Activated CD4-positive, CD25-positive, alpha-beta regulatory T cell (primary cell): ENCODE data around the gene GNAI1.

Experiments
- DNase-seq, 4 experiments: peaks; one replicate each; lab custom pipeline; 2025; lab: John Stamatoyannopoulos, UW

Gene GNAI1

DNA sequence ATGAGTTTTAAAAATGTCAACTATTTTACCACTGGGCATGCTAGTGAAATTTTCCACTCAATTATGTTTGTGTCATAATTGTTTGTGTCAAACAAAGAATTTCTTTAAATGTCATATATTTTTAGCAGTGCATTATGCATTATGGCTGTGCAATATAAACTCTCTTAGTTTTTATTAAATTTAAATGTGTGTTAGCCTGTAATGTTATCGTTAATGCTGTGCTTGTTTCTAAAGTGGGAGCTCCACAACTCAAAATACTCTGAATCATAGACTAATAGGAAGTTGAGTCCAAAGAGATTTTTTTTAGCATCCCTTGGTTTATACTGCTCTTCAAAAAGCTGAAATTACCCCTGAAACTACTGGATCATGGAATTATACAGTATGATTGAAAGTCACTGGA, 26.8 kb downstream of the GNAI1 start:
- DNase-seq, result no peak

DNA sequence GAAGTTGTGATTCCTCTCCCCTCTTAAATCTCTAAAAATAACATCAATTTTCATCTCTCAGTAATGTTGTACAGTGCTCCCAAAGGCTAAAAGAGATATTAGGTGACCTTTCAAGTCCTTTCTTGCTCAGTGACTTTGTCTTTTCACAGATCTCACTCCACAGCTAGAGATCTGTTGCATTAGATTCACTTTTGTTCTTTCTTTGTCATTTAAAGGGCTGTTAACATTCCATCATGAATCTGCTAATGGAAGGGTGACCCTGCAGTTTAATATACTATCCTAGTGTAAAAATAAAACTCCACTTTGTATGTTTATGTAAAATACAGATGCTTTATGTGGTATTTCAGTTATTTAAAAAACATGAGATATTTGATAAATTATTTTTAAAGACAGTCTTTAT, 30.5 kb downstream of the GNAI1 start:
- DNase-seq, result no peak

DNA sequence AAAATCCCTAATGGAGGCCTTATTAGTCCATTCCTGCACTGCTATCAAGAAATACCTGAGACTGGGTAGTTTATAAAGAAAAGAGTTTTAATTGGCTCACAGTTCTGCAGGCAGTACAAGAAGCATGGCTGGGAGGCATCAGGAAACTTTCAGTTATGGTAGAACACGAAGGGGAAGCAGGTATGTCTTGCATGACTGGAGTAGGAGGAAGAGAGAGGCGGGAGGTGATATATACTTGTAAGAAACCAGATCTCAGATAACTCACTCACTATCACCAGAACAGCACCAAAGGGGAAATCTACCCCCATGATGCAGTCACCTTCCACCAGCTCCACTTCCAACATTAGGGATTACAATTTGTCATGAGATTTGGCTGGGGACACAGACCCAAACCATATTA, 35.8 kb downstream of the GNAI1 start:
- no peak for DNase-seq

DNA sequence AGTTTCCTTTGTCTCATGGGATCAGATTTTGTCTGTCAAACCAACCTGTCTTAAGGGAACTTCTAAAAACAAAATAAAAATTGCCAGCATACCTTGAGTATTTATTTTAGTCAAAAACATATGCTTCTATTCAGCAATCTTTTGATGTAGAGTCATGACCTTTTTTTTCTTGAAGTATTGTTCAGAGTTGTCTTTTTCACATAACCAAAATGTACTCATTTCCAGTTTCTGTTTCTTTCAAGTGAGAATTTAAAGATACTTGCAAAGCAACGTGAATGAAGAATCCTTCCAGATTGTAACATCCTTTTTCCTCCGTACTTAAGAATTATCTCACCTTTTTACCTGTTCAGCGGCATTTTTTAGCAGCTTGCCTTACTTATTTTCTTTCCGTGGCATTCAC, 37.8 kb downstream of the GNAI1 start:
- no peak for DNase-seq

DNA sequence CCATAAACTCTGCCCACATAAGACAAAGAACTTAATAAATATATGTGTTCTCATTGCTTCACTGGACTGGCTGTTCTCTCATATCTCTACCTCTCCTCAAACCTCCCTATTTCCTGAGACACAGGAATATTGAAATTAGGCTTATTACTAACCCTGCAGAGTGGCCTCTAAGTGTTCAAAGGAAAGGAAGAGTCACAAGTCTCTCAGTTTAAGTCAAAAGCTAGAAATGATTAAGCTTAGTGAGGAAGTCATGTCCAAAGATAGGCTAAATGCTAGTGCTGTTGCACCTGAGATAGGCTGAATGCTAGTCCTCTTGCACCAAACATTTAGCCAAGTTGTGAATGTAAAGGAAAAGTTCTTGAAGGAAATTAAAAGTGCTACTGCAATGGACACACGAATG, 41.1 kb downstream of the GNAI1 start:
- no peak for DNase-seq

DNA sequence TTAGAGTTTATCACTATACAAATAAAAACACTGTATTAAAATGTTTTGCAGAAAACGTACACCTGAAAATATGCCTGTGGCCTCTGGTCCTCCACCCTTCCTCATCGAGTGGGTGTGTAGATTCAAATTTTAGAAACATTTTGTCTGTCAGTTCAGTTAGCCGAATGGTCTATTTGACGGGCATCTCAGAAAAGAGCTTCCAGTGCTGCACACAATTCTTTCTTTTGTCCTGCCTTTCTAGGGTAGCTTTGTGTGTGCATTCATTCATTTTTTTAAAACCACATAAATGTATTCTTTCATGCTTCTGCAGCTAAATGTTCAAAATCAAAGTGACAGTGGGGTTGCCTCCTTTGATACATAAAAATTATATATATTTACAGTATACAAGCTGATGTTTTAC, 46.8 kb downstream of the GNAI1 start:
- DNase-seq, result no peak

DNA sequence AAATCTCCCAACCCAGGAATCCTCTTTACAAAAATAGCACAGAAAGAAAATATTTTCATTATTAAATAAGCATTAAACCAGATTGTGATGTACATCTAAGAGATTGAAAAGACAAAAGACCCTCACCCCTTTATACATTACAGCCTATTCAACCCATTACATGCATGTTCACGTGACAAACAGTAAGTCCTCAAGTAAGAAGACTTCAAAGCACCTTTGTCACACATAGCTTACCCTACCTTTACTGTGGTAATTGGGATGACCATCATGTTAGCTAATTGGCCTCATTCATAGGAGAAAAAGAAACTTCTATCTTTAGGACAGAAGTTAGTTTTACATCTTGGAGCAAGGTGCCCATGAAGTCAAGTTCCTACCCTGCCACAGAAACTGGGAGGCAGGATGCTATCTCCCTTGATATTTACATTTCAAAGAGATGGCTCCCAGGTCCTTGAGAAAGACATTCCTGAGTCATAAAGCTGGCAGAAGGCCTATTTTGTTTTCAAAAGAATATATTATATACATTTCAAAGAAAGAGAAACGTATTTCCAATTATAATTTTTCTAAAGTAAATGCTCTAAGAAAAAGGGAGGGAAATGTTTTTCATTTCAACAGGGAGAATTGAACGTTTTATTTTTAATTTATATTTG, 48.1 kb downstream of the GNAI1 start:
- DNase-seq, result no peak

DNA sequence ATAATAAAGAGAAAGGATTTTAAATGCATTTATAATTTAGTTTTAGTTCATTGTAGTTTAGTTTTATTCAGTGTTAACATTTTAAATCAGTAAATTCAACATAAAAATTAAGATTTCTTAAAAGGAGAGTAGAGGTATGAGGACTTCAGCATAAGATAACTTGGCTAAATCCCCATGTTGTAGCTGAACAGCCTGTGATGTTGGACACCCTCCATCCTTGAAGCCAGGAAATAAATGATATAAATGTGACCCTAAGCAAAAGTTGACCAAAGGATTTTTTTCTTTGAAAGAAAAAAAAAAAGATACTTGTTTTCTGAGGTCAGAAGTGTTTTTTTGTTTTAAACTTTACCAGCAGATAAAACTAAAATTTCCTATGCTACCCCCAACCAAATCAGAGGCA, 48.7 kb downstream of the GNAI1 start:
- DNase-seq, result no peak

DNA sequence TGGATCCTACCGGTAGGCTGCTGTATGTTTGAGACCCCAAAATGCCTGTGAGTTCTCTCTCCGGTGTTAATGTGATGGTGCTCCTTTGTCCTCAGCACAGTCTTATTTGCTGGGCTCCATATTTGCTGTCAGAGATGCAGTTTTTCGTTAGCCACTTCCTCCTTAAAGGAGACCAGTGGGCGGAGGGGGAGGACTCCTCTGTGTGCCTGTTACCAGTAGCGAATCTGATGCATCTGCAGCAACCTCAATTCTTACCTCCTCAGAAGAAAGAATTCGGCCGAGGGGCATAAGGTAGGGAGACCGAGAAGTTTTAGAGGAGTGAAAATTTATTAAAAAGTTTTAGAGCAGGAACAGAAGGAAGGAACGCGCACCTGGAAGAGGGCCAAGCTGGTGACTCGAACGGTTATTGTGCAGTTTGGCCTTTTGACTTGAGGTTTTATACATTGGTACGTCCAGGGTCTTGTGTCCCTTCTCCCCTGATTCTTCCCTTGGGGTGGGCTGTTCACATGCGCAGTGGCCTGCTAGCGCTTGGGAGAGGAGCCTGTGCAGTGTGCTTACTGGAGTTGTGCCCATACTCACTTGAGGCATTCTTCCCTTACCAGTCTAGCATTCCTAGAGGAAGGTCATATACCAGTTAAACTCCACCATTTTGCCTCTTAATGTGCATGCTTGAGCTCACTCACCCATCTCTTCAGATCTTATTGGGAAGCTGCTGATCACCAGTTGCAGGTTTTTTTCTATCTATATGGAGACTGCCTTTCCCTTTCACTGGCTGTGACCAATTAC, 49.5 kb downstream of the GNAI1 start:
- no peak for DNase-seq

DNA sequence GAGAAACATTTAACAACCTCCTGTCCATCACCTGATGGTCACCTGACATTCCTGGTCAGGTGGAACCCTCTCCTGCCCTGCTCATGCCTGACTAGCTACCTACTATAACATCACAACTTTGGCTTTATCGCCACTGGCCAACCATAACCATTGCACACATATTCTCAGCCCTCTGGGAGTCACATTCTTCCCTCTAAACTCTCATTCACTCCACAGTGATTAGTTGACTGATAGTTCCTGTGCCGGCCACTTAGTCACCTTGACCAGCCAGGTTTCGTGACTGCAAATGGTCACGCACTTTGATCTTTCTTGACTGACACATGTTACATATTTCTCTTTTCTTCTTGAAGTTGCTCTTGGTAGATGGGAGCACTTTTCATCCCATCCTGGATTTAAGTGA, 50.1 kb downstream of the GNAI1 start:
- no peak for DNase-seq

DNA sequence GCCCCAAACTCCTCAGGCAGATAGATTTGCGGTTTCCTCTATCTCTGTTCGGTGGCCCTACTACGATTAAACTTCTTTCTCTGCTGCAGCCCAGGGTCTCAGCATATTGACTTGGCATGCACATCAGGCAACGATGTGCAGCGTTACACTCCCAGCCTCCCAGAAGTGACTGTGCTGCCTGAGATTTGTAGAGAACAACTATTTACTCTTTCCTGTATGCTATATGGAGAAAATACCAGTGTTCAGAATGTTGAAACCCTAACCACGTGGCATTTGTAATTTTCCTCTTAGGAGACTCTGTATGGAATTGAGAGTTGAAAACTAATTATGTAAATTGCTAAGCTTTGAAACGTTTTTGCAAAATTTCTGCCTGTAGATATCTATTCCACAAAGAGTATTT, 50.9 kb downstream of the GNAI1 start:
- DNase-seq, result no peak

DNA sequence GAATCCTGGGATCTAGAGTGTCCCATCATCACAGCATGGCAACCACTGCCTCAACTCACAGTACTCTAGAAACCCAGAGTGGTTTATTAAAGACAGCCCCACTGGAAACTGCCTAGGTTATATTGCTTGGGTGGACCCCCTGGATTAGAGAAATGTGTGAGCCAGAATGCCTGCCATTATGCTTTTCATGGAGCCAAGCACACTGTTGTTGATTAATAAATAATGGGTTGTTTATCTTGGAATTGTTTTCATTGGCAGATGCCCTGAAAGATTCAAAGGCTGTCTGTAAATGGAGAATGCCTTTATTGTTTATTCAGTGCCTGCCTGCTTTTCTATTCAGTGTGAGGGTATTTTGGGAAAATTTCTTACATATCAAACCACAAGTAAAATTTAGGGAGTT, 52.1 kb downstream of the GNAI1 start:
- DNase-seq, result no peak

DNA sequence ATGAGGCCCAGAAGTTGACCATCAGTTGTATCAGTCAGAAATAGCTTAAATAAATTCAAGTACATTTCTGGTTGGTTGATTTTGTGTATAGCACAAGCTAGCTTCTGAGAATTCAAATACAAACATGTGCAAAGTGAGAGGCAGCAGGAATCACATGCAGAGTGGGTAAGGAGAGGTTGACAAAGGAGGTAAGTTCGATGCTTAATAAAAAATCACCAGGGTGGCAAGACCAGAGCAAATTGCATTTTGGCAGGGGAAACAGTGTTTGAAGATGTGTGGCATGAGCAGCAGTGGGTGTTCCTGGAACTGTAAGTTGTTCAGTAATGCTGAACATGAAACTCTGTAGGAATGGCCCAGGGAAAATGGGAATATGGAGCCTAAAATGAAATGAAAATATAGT, 52.6 kb downstream of the GNAI1 start:
- no peak for DNase-seq

DNA sequence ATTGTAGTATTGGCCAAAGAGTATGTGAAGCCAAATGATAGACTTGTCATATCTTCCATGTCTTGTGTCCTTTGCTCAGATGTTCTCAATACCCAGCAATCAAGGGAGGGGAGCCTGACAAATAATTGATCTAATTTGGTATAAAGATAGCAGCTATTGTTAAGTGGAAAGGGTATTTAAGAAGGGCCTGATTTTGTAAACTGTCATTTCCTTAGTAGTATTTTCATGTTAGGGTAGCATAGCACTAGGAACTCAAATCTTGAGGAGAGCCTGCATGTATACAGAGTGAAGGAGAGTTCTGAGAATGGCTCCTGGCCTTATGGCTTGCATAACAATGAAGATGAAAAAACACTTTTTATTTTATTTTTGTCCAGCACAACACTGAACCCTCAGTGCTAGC, 53.1 kb downstream of the GNAI1 start:
- DNase-seq, result no peak

DNA sequence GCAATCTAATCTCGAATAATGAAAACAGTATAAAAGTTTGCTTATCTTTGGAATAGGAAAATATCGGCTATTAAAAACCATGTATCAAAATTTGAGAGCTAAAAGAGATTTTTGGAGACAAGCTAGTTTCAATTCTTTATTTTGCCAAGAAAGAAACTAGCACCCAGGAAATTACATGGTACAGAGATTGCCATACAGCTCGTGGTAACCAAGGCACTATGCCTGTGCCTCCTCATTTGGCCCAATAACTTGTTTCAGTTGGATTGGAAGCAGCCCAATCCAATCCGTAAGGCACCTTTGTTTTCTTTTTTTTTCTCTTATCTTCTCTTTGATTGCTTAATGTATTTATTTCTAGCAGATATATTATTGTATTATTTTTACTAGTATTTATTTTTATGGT, 55.0 kb downstream of the GNAI1 start:
- no peak for DNase-seq

DNA sequence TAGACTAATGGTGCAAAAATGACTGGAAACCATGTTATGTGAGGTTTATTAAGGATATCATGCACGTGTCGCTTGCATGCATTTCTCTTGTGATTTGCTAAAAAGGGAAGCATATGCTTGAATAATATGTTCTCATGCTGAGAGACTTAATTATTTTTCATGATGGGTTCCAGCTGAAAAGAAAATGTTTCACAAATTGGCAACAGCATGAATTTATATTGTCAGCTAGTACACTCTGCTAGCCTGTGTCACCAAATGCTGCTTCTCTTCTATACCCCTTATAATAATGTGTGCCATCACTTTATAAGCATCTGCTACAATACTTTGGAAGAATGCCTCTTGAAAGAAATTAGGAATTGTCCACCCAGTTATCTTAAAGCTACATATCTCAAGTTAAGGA, 63.0 kb downstream of the GNAI1 start:
- DNase-seq, result no peak

DNA sequence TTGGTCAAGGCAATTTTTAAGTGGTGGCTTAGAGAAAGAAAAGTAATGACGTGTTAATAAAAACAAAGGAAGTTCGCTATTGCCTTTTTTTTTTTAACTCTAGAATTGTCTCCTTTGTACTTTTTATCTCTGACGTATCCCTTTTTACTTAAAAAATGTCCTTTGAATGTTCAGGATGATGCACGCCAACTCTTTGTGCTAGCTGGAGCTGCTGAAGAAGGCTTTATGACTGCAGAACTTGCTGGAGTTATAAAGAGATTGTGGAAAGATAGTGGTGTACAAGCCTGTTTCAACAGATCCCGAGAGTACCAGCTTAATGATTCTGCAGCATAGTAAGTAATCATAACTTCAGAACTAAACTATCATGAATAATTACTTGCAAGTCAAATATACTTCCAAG, 64.4 kb downstream of the GNAI1 start:
- DNase-seq, result no peak

DNA sequence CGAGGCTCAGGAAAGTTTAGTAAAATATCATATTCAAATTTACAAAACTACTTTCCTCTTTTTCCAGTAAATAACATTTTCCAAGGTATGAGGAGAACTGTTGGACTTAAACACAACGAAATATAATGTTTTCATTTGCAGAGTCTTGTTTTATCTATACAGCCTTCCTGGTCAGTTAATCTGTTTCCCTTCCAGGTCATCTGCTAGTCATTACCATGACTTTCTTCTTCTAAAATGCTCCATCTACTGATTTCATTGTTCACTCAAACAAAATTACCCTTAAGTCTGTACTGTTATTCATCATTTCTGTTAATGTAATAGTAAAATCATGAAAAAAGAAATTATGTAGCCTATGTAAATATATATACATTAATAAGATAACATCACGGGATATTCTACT, 69.8 kb downstream of the GNAI1 start:
- DNase-seq, result no peak

DNA sequence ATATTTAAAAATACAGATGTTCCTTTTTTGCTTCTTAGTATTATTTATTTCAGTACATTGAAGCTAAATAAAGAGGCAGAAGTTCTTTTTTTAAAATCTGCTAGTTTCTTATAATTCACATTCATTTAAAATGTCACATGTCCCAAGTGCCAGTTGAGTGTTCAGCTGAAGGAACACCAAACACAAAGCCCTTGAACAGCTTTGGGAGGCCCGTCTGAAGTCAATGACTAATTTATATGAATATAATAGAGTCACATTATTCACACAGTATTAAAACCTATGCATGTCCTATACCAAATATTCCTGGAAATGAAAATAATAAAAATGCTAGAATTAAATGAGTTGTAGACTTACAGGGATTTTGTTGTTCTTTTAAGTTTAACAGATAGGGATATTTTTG, 70.3 kb downstream of the GNAI1 start:
- DNase-seq, result no peak

DNA sequence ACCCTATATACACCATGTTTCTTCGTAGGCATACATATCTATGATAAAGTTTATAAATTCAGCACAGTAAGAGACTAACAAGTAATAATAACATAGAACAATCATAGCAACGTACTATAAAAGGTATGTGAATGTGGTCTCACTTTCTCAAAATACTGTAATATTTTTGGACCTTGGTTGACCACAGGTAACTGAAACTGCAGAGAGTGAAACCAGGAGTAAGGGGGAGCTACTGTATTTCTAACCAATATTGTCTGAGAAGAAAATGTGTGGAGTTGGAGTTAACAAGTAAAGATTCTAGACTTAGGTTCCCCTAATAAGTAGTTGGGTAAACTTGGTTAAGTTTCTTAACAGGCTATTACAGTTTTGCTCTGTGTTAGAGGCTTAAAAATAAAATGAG, 72.1 kb downstream of the GNAI1 start:
- no peak for DNase-seq

DNA sequence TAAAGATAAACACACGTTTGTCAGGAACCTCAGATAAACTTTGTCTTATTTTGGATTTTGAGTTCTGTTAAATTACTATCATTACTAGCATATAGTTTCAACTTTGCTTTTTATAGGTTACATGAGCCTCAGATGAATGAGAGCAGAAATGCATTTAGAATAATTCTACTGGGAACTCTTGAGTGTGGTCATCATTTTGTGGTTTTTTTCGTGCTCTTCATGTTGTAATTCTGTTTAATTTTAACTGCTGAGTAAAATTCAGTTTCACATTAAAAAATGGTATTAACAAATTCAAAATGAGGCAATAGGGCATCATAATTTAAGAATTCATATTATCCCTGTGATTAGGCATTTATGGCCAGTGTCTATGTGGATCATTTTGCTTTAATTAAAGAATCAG, 72.9 kb downstream of the GNAI1 start:
- DNase-seq, result no peak

DNA sequence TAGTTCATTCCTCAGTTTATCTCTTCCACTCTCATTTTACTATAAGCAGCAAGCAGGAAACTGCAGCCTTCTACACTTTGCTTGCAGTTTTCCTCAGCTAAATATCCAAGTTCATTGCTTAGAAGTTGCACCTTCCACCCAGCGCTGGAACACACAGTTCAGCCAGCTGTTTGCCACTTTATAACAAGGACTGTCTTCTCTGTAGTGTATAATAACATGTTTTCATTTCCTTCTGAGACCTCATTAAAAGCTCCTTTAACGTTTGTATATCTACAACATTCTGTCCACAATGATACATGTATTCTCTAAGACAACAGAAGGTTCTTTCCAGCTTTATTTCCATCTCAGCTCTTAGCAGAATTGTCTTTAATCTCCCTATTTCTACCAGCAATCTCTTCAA, 74.1 kb downstream of the GNAI1 start:
- no peak for DNase-seq

DNA sequence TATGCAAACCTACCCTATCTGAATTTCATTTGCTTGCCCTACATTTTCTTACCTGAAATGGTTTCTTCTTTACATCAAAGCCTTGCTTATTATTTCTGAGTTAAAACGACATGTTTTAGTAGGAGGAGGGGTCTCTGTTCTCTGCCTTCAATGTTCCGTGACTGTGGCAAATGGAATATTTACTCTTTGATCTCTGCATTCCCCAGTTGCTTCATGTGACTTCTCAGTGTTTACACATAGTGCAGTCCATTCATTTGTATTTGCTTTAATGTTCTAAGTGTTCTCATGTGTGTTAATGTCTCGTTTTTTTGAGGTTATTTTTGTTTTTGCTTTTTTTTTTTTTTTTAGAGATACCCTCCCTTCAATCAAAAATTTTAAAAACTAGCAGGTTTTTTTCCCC, 75.8 kb downstream of the GNAI1 start:
- no peak for DNase-seq

DNA sequence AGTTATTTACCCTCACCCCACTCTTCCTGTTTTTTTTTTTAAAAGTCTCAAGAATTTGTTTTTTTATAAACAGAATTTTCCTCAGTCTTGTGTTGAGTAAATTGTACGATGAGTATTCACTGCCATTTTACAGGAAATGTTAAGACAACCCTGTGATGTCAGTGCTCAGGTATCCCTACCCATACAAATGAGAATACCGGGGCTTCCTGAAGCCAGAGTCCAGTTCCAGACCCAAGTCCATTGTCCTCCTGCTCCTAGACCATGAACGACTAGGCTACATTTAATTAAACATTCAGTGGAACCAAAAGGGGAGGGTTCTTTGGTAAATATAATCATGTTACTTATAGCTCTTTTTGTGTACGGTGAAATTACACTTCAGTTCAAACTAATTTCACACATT, 79.2 kb downstream of the GNAI1 start:
- DNase-seq, result no peak
